HG03175 (cell line): Measurements from ENCODE around the gene CAPZB.
A peak's percentile ranks its signal among the peaks of the same experiment; 100 is the strongest.

ENCODE experiments used
- ATAC-seq: cut with Tn5 transposase; IDR thresholded peaks from one replicate; pipeline ENCODE4 v1.9.1; 2021; ENCODE audit warnings: mild to moderate bottlenecking, moderate library complexity; ENCODE audit not compliant: unreplicated experiment

The CAPZB gene

DNA sequence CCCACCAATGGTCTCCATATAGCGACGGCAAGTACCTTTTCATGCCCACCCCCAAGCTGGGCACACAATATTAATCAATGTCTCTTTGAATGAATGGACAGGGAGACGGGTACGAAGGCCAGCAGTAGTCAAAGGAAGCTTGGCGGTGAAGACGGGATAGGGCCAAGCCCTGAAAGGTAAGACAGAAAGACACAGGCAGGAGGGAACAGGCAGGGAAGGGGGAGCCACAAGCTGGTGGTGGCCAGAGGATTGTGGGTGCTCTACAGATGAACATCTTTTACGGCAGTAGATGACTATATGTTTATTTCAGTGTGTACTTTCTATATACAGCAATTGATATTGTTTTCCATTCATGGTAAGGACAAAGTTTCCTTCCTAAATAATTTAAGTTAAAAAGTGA, 16.3 kb downstream of the CAPZB start:
- no peak for ATAC-seq

DNA sequence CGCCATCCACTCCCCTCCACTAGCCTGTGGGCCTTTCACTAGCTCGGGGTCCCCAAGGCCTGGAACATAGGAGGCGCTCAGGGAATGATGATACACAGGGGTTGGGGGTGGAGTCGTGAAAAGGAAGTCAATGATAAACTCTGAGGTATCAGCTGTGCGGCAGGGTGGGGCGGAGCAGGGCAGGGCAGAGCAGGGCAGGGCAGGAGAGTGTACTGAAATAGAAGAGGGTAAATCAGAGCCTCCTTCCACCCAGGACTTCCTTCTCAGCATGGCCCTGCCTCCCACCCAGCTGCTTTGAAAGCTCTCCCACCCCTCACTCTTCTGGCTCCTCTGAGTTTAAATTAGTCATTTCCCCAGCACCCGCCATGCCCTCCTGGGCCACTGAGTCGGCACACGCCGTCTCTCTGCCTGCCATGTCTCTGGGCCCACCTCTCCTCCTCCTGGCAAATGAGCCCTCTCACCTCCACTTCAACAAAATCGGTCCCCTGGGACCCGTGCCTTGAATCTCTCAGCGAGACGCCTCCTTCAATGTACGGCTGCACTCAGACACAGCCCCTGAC, 16.9 kb downstream of the CAPZB start:
- peak; percentile 76 for ATAC-seq

DNA sequence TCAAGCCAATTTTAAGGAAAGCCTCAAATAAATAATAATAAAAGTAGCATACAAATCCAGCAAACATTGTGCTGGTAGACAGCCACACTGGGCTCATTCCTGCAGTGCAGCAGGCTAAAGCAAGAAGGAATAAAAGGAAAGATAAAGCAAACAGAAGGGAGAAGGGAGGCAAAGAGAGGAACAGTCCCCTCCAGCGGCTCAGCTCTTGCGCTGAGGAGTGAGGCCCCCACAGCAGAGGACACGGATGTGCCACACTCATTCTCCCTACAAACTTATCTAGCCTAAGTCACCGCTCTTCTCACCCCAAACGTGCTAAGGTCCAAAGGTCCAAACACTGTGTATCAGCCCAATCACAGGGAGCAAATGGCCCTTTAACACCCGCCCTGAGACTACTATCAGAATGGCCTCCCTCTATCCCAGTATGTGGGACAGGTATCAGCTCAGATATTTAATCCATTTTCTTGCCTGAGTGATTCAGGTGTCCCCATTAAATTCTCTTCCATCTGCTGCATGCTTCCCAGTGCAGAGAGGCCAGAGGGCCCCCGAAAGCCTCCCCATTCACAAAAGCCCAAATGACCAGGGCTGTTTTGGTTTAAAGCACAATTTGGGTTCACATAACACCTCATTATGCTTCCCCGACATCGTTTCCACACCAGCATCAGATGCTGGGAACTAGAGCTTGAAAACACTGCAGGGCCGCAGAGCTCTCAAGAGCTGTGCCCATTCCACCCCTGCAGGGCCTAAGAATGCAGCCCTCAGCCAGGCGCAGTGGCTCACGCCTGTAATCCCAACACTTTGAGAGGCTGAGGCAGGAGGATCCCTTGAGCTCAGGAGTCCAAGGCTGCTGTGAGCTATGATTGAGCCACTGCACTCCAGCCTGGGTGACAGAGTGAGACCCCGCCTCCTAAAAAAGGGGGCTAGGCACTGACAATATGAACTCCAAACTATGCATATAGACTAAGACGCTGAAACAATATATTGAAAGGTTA, 17.8 kb downstream of the CAPZB start:
- ATAC-seq = no peak

DNA sequence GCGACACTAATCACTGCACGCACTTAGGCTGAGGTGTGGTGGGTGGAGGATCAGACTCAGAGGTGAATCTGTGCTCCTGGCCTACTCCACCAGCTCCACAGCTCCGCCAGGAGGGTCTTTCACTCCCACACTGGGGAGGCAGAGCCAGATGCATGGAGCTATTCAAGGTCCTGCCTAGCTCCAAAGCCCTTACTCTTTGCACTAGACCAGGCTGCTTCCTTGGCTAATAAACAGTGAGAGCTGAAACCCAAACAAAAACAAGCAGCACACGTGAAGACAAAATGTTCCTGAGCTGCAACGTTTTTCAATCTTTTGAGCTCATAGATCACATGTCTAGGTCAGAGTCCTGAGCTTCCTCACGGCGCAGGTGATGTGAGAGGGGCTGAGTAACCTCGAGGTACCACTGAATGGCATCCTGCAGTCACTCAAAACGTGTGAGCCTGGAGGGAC, 19.2 kb downstream of the CAPZB start:
- ATAC-seq = no peak

DNA sequence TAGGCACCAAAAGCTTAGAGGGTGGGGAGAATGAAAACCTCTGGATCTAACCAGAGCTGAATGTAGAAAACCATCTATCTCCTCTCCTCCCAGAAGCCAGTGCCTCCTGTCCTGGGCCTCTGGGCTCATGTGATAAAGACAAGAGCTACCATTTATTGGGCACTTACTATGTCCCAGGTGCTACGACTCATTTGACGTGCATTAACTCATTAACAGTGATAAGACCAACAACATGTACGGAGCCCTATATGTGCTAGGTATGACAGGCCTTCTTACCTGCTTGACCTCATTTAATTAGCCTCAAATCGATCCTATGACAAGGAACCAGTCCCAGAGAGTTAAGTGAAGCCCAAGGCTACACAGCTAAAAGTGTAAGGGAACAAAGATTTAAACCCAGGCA, 19.7 kb downstream of the CAPZB start:
- no peak for ATAC-seq

DNA sequence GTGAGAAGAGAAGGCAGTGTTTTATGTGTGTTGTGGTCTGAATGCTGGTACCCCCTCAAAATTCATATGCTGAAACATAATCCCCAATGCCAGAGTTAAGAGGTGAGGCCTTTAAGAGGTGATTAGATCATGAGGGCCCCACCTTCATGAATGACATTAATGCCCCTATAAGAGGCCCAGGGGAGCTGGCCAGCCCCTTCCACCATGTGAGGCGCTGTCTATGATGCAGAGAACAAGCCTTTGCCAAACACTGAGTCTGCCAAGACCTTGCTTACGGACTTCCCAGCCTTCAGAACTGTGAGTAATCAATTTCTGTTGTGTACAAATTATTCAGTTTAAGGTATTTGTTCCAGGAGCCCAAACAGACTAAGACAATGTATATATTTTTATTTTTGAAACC, 20.2 kb downstream of the CAPZB start:
- ATAC-seq = no peak

DNA sequence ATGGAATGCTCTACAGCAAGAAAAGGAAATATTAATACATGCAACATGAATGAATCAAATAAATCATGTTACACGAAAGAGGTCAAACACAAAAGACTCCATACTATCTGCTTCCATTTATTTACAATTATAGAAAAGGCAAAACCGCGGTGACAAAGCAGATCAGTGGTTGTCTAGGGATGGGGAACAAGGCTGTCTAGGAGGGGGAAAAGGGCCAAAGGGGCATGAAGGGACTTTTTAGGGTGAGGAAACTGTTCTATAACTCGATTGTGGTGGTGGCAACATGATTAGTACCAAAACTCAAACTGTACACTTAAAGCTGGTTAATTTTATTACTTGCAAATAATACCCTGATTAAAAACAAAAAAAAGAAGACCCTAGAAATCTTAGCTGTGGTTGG, 20.6 kb downstream of the CAPZB start:
- no peak for ATAC-seq

DNA sequence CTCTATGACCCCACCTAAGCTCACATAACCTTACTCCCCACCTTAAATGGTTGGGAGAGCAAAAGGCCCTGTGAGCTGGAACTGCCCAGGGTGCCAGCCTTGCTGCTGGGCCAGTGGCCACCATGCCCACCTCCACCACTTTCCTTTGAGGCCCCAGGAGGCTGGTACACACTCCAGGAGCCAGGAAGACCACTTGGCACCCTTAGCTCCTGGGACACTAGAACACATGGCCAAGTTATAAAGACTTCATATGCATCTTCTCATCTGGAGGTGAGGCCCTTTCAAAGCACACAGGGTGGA, 21.9 kb downstream of the CAPZB start:
- no peak for ATAC-seq

DNA sequence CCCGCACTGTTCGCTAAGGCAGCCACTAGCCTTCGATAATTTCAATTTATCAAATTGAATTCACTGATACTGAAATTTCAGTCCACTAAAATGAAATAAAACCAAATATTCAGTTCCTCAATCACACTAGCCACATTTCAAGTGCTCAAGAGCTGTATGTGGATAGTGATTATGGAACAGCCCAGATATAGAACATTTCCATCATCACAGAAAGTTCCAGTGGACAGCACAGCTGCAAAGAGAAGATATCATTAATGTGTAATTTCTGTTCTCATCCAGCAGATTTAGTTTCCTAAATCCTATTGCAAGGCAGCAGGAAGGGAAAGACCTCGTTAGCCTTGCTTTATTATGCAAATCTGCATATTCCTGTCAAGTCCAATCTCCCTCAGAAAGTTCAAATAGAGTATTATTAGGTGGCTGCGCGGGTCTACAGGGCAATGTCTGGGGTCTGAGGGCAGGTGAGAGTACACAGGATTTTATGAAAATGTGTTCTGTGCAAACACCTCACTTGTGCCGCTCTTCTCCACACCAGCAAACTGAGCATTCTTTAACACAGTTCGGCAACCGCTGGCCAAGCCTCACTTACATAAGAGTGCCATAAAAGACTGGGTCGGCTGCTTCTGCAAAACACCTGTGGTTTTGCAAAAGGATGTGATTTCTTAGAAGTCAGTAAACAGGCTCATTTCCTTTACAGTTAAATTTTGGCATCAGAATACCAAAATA, 22.4 kb downstream of the CAPZB start:
- peak; percentile 68 for ATAC-seq

DNA sequence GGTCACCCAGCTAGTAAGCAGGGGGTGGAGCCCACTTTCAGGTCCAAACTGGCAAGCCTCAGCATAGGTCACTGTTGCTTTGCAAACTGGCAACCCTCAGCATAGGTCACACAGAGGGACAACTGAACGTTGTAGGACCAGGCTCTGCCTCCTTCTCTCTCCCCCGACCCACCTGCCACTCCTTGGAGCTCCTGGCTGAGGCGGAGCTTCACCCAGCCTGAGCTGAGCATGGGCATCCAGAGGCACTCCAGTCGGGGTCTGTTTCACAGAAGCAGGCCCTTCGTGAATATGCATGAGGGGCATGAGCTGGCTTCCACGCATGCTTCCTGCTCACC, 24.2 kb downstream of the CAPZB start:
- no peak for ATAC-seq

DNA sequence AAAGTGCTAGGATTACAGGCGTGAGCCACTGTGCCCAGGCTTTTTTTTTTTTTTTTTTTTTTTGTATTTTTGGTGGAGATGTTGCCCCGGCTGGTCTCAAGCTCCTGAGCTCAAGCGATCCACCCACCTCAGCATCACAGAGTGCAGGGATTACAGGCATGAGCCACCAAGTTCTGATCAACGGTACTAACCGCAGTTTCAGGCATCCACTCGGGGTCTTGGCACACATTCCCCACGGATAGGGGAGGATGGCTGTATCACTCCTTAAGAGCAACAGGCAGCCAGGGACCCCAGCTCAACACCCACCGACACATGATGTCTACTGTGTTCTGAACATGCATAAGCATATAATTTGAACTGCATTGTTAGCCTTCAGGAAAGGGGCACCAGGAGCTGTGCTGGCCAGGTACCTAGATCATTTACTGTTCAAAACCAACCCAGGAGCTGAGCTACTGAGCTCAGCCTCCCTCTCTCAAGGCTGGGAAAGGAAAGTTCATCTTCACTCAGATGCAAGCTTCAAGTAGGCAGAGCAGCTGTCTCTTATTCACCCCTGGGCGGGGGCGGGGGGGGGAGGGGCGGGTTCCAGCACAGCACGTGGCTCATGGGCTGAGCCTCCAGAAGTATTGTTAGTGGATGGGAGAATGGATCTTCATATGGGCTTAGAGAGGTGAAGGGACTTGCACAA, 24.7 kb downstream of the CAPZB start:
- no peak for ATAC-seq

DNA sequence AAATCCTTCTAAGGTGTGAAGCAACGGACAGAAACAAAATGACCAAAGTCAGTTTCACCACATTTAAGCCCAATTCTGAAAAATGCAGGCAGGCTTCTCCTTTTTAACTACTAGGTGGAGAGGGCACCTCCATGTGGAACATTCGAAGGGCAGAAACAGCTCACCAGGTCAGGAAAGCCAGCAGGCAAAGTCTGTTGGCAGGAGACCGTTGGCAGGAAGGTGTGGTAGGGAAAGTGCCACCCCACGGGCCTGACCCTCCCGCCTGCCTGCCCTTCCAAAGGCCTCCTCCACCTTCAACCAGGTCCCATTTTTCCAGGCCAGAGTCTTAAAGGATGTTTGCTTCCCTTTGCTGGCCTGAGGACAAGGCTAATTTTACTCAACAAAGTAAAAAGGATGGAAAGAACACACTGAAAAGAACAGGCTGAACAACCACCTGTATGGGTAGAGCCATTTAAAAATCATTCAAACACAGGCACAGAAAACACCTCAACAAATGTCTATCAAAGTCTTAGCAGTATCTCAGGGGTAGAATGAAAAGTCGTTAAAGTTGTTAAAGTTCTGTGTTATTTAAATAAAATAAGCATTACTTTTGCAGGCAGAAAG, 26.4 kb downstream of the CAPZB start:
- ATAC-seq = no peak

DNA sequence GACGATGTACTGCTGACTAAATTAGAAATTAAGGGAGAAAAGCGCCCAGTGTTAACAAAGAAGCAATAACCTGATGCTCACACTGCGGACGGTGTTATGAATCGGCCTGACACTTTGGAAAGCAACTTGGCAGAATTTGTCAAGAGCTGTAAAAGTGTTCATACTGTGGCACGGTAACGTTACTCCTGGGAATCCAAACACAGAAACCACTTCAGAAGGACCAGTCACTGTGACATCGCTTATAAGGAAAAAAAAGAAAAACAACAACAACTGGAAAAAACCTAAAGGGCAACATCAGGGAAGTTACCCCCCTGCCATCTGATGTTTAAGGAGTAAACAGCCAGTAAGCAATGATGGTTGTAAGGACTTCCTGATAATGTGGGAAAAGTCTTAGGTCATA, 27.7 kb downstream of the CAPZB start:
- no peak for ATAC-seq

DNA sequence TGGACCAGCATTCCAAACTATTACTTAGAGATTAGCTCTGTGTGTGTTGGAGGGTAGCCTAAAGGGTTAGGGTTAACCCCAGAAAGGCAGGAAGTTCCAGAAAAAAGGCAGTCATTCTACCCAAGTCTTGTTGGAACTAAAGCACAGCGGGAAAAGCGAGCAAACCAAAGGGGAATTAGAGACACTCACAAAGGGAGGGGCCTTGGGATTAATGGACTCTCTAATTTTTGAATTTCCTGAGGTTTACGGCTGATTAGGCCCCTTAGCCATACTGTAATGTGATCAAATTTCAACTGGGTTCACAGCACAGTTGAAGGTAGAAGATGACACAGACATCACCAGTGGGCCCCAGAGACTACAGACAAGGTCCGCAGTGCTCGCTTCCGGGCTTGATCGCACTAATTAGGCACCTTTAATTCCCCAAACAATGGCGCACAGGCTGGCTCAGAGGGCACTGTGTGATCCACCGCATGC, 28.3 kb downstream of the CAPZB start:
- ATAC-seq = no peak

DNA sequence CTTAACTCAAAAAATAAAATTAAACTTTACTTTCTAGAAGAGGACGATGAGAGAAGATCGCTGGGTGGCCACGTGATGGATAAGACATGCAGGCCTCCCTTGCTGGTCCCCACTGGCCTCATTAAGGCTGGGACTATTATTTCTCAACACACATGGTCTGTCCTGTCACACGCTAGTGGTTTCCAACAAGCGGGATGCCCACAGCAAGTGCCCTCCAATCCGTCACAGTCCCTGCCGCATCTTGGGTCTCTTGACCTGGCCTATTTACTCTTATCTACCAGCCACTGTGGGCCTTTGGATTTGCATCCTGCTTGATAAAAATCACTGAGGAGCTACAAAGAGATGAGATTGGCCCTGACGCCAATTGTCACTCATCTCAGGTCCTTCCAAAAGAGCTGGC, 30.0 kb downstream of the CAPZB start:
- no peak for ATAC-seq

DNA sequence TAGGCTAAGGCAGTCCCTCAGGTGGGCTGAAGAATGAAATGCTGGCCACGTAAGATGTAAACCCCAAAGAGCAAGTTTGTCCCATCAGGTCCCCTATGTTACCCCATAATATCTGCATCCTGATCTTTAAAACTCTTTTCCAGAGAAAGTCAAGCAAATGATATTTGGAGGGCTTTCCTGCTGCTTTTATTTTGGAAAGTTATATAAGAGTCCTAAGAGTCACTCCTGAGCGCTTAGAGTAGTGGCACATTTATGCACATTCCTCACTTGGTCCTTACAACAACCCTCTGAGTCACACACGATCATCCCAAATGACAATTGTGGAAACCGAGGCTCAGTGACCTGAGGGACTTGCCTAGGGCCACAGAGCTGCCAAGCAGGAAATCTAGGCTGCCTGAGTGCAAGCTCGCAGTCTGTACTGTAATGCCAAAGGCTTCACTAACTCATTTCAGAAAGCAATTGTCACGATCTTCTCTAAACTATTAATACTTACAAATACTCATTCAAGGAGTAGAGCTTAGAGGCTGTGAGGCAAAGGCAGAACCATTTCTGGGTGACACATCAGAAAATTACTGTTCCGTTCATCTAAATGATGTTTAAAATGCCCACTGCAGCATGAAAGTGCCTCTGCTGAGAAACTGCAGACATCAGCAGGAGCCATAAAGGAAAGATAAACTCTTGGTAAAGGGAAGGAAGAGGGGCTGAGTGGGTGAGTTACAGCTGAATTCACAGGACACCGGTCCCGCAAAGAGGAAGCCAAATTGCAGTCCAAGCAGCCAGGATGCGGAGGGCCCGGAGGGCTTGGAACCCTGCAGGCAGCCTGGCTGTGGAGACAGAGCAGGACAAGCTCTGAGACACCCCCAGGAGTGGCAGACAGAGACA, 30.8 kb downstream of the CAPZB start:
- no peak for ATAC-seq

DNA sequence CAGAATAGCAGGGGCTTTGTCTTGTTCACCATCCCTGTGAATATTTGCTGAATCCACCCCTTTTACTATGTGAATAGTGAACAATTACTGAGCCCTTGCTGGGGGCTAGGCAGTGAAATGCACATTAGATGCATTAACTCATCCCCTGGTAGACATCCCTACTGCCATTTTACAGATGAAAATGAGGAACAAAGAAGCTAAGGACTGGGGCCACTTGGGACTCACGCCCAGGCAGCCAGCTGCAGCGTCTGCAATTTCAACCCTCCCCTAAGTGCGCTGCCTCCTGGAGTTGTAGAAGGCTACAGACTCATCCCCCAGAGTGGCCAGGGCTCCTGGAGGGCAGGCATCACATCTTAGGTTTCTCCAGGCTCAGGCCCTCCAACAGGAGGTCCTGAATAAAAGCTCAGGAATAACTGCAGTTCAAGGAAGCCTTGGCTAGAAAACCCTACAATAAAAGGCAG, 31.6 kb downstream of the CAPZB start:
- no peak for ATAC-seq

DNA sequence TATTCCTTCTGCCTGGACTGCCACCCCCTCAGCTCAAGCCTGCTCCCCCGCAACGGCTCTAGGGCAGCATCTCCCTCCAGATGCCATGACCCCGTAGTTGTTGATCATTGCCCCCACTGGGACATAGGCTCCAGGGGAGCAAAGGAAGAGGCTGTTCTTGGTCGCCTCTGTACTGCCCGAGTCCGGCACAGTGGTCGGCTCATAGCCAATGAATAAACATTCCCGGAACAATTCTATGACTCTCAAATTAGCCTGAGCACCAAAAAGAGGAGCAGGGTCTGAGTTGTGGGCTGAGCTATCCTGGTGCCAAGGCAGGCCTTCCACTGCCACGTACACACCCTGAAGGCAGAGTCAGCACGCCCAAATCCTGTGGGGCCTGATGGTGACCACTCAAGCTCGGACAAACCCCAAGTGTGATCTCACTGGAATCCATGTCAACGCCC, 33.1 kb downstream of the CAPZB start:
- ATAC-seq = no peak

DNA sequence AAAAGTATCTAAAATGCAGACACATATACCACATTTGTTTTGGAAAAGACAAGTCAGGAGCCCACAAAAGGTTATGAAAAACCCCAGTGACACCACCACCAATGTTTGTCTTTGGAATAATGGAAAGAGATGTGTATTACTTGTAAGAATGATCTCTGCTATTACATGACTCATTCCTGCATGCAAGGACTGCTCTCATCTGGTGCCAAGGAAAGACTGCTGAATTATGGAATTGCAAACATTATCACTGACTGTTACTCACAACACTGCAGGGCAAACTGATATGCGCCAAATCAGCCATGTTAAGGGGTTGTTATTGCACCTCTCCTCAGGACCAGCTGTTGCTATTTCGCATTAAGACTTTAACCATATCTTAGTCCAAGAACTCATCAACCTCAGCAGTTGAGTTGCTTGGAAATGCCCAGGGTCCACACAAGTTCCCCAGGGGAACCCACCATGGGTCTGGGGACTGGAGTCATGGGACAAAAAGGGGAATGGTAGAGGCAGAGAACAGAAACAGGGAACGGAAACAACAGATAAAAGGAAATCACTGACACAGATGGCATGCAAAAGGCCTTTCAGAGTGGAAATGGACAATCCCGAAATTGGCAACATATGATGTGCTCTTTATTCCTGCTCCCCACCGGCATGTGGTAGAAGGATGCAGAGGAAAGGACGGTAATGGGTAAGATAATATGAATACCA, 34.4 kb downstream of the CAPZB start:
- ATAC-seq = no peak
